H1 (cell line): ENCODE data around the gene ZBTB18. TPM values are rescaled to one million over a fixed set of nuclear protein-coding genes. Genes with fewer than 3 reads are reported as not detected.

Experiments used
- CTCF ChIA-PET: fragments of 300-600 bp; sonication (Branson Sonifier 250); formaldehyde crosslinking; loops from one replicate; lab custom pipeline; 2021; ENCODE audit not compliant: partially characterized antibody; lab: Charles Lee
- POLR2A ChIA-PET: fragments of 300-600 bp; sonication (Branson Sonifier 250); formaldehyde crosslinking; loops from one replicate; lab custom pipeline; 2021; ENCODE audit warnings: inconsistent platforms; ENCODE audit not compliant: partially characterized antibody; lab: Charles Lee
- DNase-seq, 2 experiments: peaks; one replicate each; pipeline versions ENCODE4 v3.0.0 to v3.0.0-alpha.2; 2010 to 2022; ENCODE audit warnings: low spot score in 2 of 2, low read depth in 1 of 2, mixed read lengths in 1 of 2
- FAIRE-seq: peaks from 2 replicates; lab custom pipeline; 2011; peaks lifted over from hg19 to GRCh38; lab: Jason Lieb, UNC
- H2AFZ ChIP-seq: 2 replicates; pipeline ENCODE4 v1.8.1; 2012; ENCODE audit warnings: low read length, inconsistent platforms
- H2AK5ac ChIP-seq: 2 replicates; pipeline ENCODE4 v1.6.1; 2013; ENCODE audit warnings: low read depth, low read length
- H2BK120ac ChIP-seq: replicated peaks from 2 replicates; pipeline ENCODE3; 2013; ENCODE audit warnings: low read depth, low read length, inconsistent platforms
- H2BK12ac ChIP-seq: 2 replicates; pipeline ENCODE4 v1.6.1; 2013; ENCODE audit warnings: low read depth, low read length
- H2BK15ac ChIP-seq: 2 replicates; pipeline ENCODE4 v1.6.1; 2013; ENCODE audit warnings: low read length
- H2BK20ac ChIP-seq: 2 replicates; pipeline ENCODE4 v1.6.1; 2013; ENCODE audit warnings: low read length
- H2BK5ac ChIP-seq: 2 replicates; pipeline ENCODE4 v1.6.1; 2013; ENCODE audit warnings: low read depth, low read length
- H3K14ac ChIP-seq: 2 replicates; pipeline ENCODE4 v1.6.1; 2013; ENCODE audit warnings: inconsistent platforms; ENCODE audit not compliant: insufficient read length
- H3K18ac ChIP-seq: 2 replicates; pipeline ENCODE4 v1.6.1; 2013; ENCODE audit warnings: low read length; ENCODE audit errors: extremely low read depth
- H3K23ac ChIP-seq: 2 replicates; pipeline ENCODE4 v1.6.1; 2013; ENCODE audit warnings: inconsistent platforms; ENCODE audit not compliant: insufficient read length
- H3K23me2 ChIP-seq: 2 replicates; pipeline ENCODE4 v1.6.1; 2013; ENCODE audit warnings: low read depth, low read length
- H3K27ac ChIP-seq: 2 replicates; pipeline ENCODE4 v1.6.1; 2011; ENCODE audit warnings: low read depth, low read length, inconsistent platforms
- H3K27me3 ChIP-seq, 4 experiments: replicated peaks in 1 of 4; 1 replicate in 1 of 4; 2 replicates in 3 of 4; pipeline versions ENCODE4 v1.6.1 to v1.8.1; 2011 to 2013; ENCODE audit warnings: low read length in 3 of 4, mild to moderate bottlenecking in 3 of 4, inconsistent platforms in 2 of 4, mixed read lengths in 2 of 4, moderate library complexity in 1 of 4; ENCODE audit not compliant: control insufficient read depth in 3 of 4, insufficient read depth in 3 of 4; ENCODE audit errors: extremely low read depth in 1 of 4
- H3K36me3 ChIP-seq, 4 experiments: 2 replicates each; pipeline versions ENCODE4 v1.6.1 to v1.8.1; 2011 to 2013; ENCODE audit warnings: mild to moderate bottlenecking in 4 of 4, low read length in 3 of 4, moderate library complexity in 2 of 4, control low read depth in 1 of 4, inconsistent platforms in 1 of 4; ENCODE audit not compliant: insufficient read depth in 4 of 4, control insufficient read depth in 2 of 4
- H3K4ac ChIP-seq: replicated peaks from 2 replicates; pipeline ENCODE3; 2013; ENCODE audit warnings: low read length, low read depth, mixed read lengths, inconsistent platforms; ENCODE audit not compliant: insufficient read length
- H3K4me1 ChIP-seq, 4 experiments: replicated peaks in 1 of 4; 1 replicate in 1 of 4; 2 replicates in 3 of 4; pipeline versions ENCODE4 v1.6.1 to v1.8.1; 2011 to 2013; ENCODE audit warnings: low read length in 3 of 4, inconsistent platforms in 2 of 4, mixed read lengths in 1 of 4; ENCODE audit not compliant: insufficient read depth in 4 of 4, control insufficient read depth in 3 of 4
- H3K4me2 ChIP-seq, 2 experiments: 2 replicates each; pipeline versions ENCODE4 v1.6.1 to v1.8.1; 2011 to 2013; ENCODE audit warnings: low read depth in 2 of 2, low read length in 2 of 2, control low read depth in 1 of 2, inconsistent platforms in 1 of 2, mild to moderate bottlenecking in 1 of 2; ENCODE audit not compliant: insufficient read depth in 1 of 2
- H3K4me3 ChIP-seq, 4 experiments: fragments of 200-600, 300-600 bp in 1 of 4; sonication (generic), shearing (Covaris generic), sonication (Bioruptor Twin) in 1 of 4; 2 replicates each; pipeline versions ENCODE4 v1.5.1 to v1.8.1; 2011 to 2016; ENCODE audit warnings: low read length in 4 of 4, low read depth in 3 of 4, control low read depth in 2 of 4, inconsistent platforms in 2 of 4, mild to moderate bottlenecking in 2 of 4, mixed read lengths in 1 of 4, moderate library complexity in 1 of 4; ENCODE audit not compliant: insufficient read depth in 2 of 4; ENCODE audit errors: extremely low read depth in 1 of 4
- H3K56ac ChIP-seq: replicated peaks from 2 replicates; pipeline ENCODE3; 2013; ENCODE audit warnings: low read depth, mild to moderate bottlenecking, mixed read lengths, low read length, inconsistent platforms; ENCODE audit not compliant: insufficient read length
- H3K79me1 ChIP-seq: 2 replicates; pipeline ENCODE4 v1.6.1; 2013; ENCODE audit warnings: low read depth, low read length, control low read depth
- H3K79me2 ChIP-seq, 2 experiments: 2 replicates each; pipeline versions ENCODE4 v1.6.1 to v1.8.1; 2012 to 2013; ENCODE audit warnings: low read length in 2 of 2, mild to moderate bottlenecking in 2 of 2, inconsistent platforms in 1 of 2; ENCODE audit not compliant: insufficient read depth in 2 of 2, control insufficient read depth in 1 of 2
- H3K9ac ChIP-seq, 4 experiments: replicated peaks in 1 of 4; 1 replicate in 1 of 4; 2 replicates in 3 of 4; pipeline versions ENCODE4 v1.6.1 to v1.8.1; 2011 to 2013; ENCODE audit warnings: low read depth in 3 of 4, low read length in 3 of 4, control low read depth in 2 of 4, mild to moderate bottlenecking in 2 of 4, moderate library complexity in 2 of 4, inconsistent platforms in 1 of 4; ENCODE audit errors: extremely low read depth in 1 of 4
- H3K9me3 ChIP-seq, 2 experiments: 2 replicates each; pipeline versions ENCODE4 v1.6.1 to v1.8.1; 2012 to 2013; ENCODE audit warnings: mild to moderate bottlenecking in 2 of 2, moderate library complexity in 2 of 2, control low read depth in 1 of 2, inconsistent platforms in 1 of 2, low read depth in 1 of 2, low read length in 1 of 2, mixed read lengths in 1 of 2; ENCODE audit not compliant: insufficient read depth in 2 of 2
- H4K20me1 ChIP-seq, 2 experiments: replicated peaks in 1 of 2; 2 replicates each; pipeline versions ENCODE3 to v1.8.1; 2011 to 2013; ENCODE audit warnings: inconsistent platforms in 2 of 2, low read length in 2 of 2, mild to moderate bottlenecking in 1 of 2; ENCODE audit not compliant: insufficient read depth in 2 of 2, control insufficient read depth in 1 of 2
- H4K5ac ChIP-seq: 2 replicates; pipeline ENCODE4 v1.6.1; 2013; ENCODE audit warnings: low read length, low read depth, mixed read lengths, inconsistent platforms; ENCODE audit not compliant: insufficient read length
- H4K8ac ChIP-seq: 2 replicates; pipeline ENCODE4 v1.8.0; 2013; ENCODE audit warnings: mild to moderate bottlenecking, moderate library complexity, low read length, inconsistent platforms; ENCODE audit not compliant: insufficient read depth; ENCODE audit errors: extremely low read depth
- H4K91ac ChIP-seq: replicated peaks from 2 replicates; pipeline ENCODE3; 2013; ENCODE audit warnings: low read length, mixed read lengths, inconsistent platforms; ENCODE audit not compliant: insufficient read length
- CTCF ChIP-seq, 3 experiments: IDR thresholded peaks; 1 replicate in 2 of 3; 2 replicates in 1 of 3; pipeline versions ENCODE4 v1.5.1 to v1.6.1; 2011; ENCODE audit warnings: low read length in 3 of 3, mild to moderate bottlenecking in 3 of 3, inconsistent platforms in 2 of 3, low read depth in 1 of 3, moderate library complexity in 1 of 3; ENCODE audit not compliant: insufficient read depth in 1 of 3; ENCODE audit errors: control extremely low read depth in 1 of 3
- MAFK ChIP-seq: IDR thresholded peaks from 2 replicates; pipeline ENCODE4 v1.6.1; 2012; ENCODE audit warnings: low read depth, mild to moderate bottlenecking, improper control_type of control experiment, low read length
- NRF1 ChIP-seq: IDR thresholded peaks from 2 replicates; pipeline ENCODE4 v1.6.1; 2011; ENCODE audit warnings: mild to moderate bottlenecking, low read depth, low read length, improper control_type of control experiment
- RXRA ChIP-seq: IDR thresholded peaks from 2 replicates; pipeline ENCODE4 v1.6.1; 2011; ENCODE audit warnings: low read depth, mild to moderate bottlenecking, low read length, moderate library complexity; ENCODE audit not compliant: insufficient read depth
- SIRT6 ChIP-seq: IDR thresholded peaks from one replicate; pipeline ENCODE4 v1.7.1; 2012; ENCODE audit warnings: low read length, inconsistent platforms
- TCF12 ChIP-seq: IDR thresholded peaks from 2 replicates; pipeline ENCODE4 v1.6.1; 2011; ENCODE audit warnings: low read depth, mild to moderate bottlenecking, low read length
- WGBS, 2 experiments: shearing (Covaris generic) in 1 of 2; methylation state at CpG; one replicate each; pipeline versions ENCODE4 v1.1.6 to v1.1.7; 2013 to 2015; ENCODE audit warnings: low lambda C conversion rate in 2 of 2, mixed read lengths in 2 of 2, inconsistent platforms in 1 of 2, low coverage in 1 of 2, missing lambda C conversion rate in 1 of 2; ENCODE audit not compliant: insufficient replicate concordance in 2 of 2, insufficient coverage in 1 of 2, insufficient read length in 1 of 2; ENCODE audit errors: extremely low coverage in 1 of 2, missing lambda C conversion rate in 1 of 2; 5-methylcytosine and 5-hydroxymethylcytosine counted together
- polyA plus RNA-seq, 7 experiments: library from polyadenylated mRNA; depleted of rRNA in 3 of 7; stranded (reverse) in 5 of 7; unstranded in 2 of 7; fragments of >200 nt in 5 of 7; fragments of 200-250 nt in 2 of 7; gene quantifications; 1 replicate in 5 of 7; 2 replicates in 1 of 7; 4 replicates in 1 of 7; pipeline versions ENCODE4 v1.2.1 to v1.2.3, GENCODE V29; 2011 to 2013; ENCODE audit warnings: missing spikeins in 2 of 7, mixed read lengths in 2 of 7
- total RNA-seq: library from RNA; stranded (reverse); fragmentation: NEBNext Ultra II Directional; extraction: Animal tissue kit (Norgen Biotek cat#: 25700); gene quantifications from 2 replicates; pipeline ENCODE4 v1.2.1, GENCODE V29; 2021
- TF ChIP-seq, protein P1 (sequence below): IDR thresholded peaks from 2 replicates; pipeline ENCODE4 v1.6.1; 2012; ENCODE audit warnings: low read length, inconsistent platforms

Gene ZBTB18
- total and polyA plus RNA-seq, 2 of the 8 experiments (the other 6 are each of a cell fraction or from before 2014, with no cell fraction given) = 8.5 to 14.4 TPM

- Histone ChIP-seq H3K56ac (no peak overlapping the region), H2BK15ac (no peak overlapping the region), H2AK5ac (no peak overlapping the region), H3K27me3 (no peaks in the 10 kb centered on the region), H3K9ac (no peak overlapping the region), H4K20me1 (no peaks in the 10 kb centered on the region), H3K9me3 (no peaks in the 10 kb centered on the region), H3K14ac (no peak overlapping the region), H2BK12ac (no peak overlapping the region), H4K91ac (no peak overlapping the region), H2BK20ac (no peak overlapping the region), H3K79me2 (no peaks in the 10 kb centered on the region), H3K4me3 (no peak overlapping the region), H3K79me1 (no peaks in the 10 kb centered on the region), H3K36me3 (no peaks in the 10 kb centered on the region), H2BK5ac (no peak overlapping the region), H4K8ac (no peak overlapping the region), H3K27ac (no peak overlapping the region), H3K4me2 (no peak overlapping the region), H2BK120ac (no peak overlapping the region), H3K18ac (no peak overlapping the region), H3K4ac (no peak overlapping the region), H3K4me1 (peaks cover 0 to 5% (median 0%) of the 10 kb centered on the region in 4 experiments; a peak in 2 of 7 replicates), H2AFZ (no peak overlapping the region)
- POLR2A ChIA-PET = interaction anchor here (0.8 kb wide), 1 partner anchor 127 kb away, joined by 3 read pairs; no protein-coding TSS in a partner anchor
- FAIRE-seq (no peak), DNase-seq (no peak)
- CTCF ChIA-PET = interaction anchor here (0.6 to 1.1 kb wide), 4 partner anchors 8 to 204 kb away, joined by 3 to 5 read pairs (median 4); no protein-coding TSS in a partner anchor
- 96% methylated on average over 4 of the region's 4 CpGs; no CpG with 5 or more reads in 1 of the 2 experiments for WGBS, 2 experiments
- TF ChIP-seq RXRA (no peak), NRF1 (no peak), CTCF (IDR thresholded peaks at IDR 0.05; ENCODE audit: control extremely low read depth in 1 of 3, insufficient read depth in 1 of 3, low read depth in 1 of 3, low read length in 3 of 3) (no peak), MAFK (no peak), SIRT6 (no peak), TCF12 (no peak)
- TF ChIP-seq, protein P1, sequence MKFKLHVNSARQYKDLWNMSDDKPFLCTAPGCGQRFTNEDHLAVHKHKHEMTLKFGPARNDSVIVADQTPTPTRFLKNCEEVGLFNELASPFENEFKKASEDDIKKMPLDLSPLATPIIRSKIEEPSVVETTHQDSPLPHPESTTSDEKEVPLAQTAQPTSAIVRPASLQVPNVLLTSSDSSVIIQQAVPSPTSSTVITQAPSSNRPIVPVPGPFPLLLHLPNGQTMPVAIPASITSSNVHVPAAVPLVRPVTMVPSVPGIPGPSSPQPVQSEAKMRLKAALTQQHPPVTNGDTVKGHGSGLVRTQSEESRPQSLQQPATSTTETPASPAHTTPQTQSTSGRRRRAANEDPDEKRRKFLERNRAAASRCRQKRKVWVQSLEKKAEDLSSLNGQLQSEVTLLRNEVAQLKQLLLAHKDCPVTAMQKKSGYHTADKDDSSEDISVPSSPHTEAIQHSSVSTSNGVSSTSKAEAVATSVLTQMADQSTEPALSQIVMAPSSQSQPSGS = no peak
- TF ChIP-seq, all 59 proteins: peak for 0
- Histone ChIP-seq H4K5ac (no peak overlapping the region), H3K23ac (no peak overlapping the region), H3K23me2 (no peaks in the 10 kb centered on the region)
Measured at GRCh38 chr1:244067893-244068292, 16.8 kb downstream of the ZBTB18 start.
